ENCODE measurements around the gene ATP8B4. TPM values are rescaled to one million over a fixed set of nuclear protein-coding genes. Genes with fewer than 3 reads are reported as not detected.

Gene ATP8B4
- total and polyA plus RNA-seq, 12 donors = 0.39 to 5.3 (median 1.6) TPM

- Histone ChIP-seq H3K27me3 (peaks cover 0 to 17% (median 0%) of the 10 kb centered on the region in 7 donors), H3K4me1 (peaks cover 0 to 47% (median 5%) of the 10 kb centered on the region in 9 donors), H3K27ac (peak overlapping the region in 5 of 10 donors; percentile 31 to 88 (median 38)), H3K9me3 (peaks cover 0 to 5% (median 0%) of the 10 kb centered on the region in 11 donors), H3K36me3 (no peaks in the 10 kb centered on the region), H3K4me3 (peak overlapping the region in 5 of 10 donors; percentile 7 to 41 (median 26))
- intact Hi-C loops (cut with DNase I) = loop anchor here in 1 of 10 donors (10.0 kb wide), 1 partner anchor 1808 kb away; no protein-coding TSS in a partner anchor
- no peak for DNase-seq
- 90 to 96% methylated on average over 2 of the region's 2 CpGs for WGBS, 2 donors
- peak in 7 of 8 donors; percentile 39 to 58 (median 51) for ATAC-seq
- TF ChIP-seq CTCF (IDR thresholded peaks at IDR 0.05) = no peak
Measured at GRCh38 chr15:50113187-50113505, 5.9 kb downstream of the ATP8B4 start.

DNA sequence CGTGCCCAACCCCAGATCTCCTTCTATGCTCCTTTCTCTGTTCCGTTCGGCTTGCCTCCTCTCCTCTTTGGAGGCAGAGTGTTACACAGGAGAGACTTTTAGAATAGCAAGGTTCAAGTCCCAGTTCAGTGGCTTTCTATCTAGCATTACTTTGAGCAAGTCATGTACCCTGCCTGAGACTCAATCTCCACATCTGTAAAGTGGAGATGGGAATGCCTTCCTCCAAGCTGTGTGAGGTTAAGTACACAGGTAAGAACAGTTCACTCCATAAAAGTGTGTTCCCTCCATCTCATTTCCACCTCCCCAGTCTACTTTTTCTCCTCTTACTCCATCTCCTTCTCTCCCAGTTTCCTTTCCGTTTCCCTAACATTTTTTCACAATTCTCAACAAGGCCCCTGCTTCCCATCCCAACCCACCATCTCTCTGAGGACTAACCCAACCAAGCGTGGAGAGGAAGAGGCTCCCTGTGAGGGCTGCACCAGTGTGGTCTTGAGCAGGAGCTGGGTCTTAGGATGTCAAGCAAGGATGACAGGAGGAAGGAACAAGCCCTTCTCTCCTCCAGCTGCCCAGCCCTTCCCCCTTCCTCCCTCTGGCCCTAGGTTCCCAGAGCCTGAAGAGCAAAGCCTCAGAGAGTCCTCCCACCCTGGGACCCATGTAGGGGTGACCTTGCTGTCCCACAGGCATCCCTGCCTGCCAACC is 6.4 kb downstream of the ATP8B4 start:
- H3K27me3 ChIP-seq = peaks cover 0 to 17% (median 0%) of the 10 kb centered on the region in 7 donors
- intact Hi-C loops (cut with DNase I) = loop anchor here in 1 of 10 donors (10.0 kb wide), 1 partner anchor 1808 kb away; no protein-coding TSS in a partner anchor
- H3K9me3 ChIP-seq = peaks cover 0 to 3% (median 0%) of the 10 kb centered on the region in 11 donors
- no peaks in the 10 kb centered on the region for H3K36me3 ChIP-seq
- DNase-seq (no peak), ATAC-seq (peak in 6 of 8 donors; percentile 7 to 53 (median 20))
- no peak for TF ChIP-seq CTCF (IDR thresholded peaks at IDR 0.05)
- peak overlapping the region in 5 of 10 donors; percentile 31 to 88 (median 38) for H3K27ac ChIP-seq
- peaks cover 0 to 51% (median 5%) of the 10 kb centered on the region in 9 donors for H3K4me1 ChIP-seq
- H3K4me3 ChIP-seq = peak overlapping the region in 6 of 10 donors; percentile 6 to 41 (median 22)
- 68 to 77% methylated on average over 5 of the region's 5 CpGs for WGBS, 2 donors

DNA sequence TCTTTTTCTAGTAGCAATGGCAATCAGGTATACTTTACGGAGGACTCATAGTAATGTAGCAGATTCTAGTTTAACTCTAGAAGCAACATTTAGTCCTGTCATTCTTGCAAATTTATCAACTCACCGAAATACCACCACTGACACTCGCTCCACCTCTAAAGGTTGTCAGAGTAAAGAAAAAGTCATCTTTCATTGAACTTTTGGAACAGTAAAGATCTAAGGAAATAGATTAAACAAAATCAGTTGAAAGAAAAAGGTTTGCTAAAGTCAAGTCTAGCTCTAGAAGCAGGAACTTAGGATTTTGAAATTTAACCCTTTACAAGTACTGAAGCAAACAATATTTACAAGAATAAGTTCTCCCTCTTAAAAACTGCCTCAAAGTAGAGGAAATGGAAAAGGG is 8.7 kb downstream of the ATP8B4 start:
- peaks cover 0 to 5% (median 0%) of the 10 kb centered on the region in 9 donors for H3K36me3 ChIP-seq
- intact Hi-C loops (cut with DNase I) = loop anchor here in 1 of 10 donors (10.0 kb wide), 1 partner anchor 1805 kb away; no protein-coding TSS in a partner anchor
- no peak for DNase-seq
- H3K27ac ChIP-seq = peak overlapping the region in 3 of 10 donors; percentile 23 to 88 (median 30)
- no peaks in the 10 kb centered on the region for H3K9me3 ChIP-seq
- no peak for TF ChIP-seq CTCF (IDR thresholded peaks at IDR 0.05)
- ATAC-seq = no peak
- peaks cover 0 to 17% (median 0%) of the 10 kb centered on the region in 7 donors for H3K27me3 ChIP-seq
- WGBS, 2 donors = 78 to 85% methylated on average over 3 of the region's 3 CpGs
- H3K4me1 ChIP-seq = peaks cover 0 to 60% (median 5%) of the 10 kb centered on the region in 9 donors
- peak overlapping the region in 1 of 10 donors; percentile 29 for H3K4me3 ChIP-seq

DNA sequence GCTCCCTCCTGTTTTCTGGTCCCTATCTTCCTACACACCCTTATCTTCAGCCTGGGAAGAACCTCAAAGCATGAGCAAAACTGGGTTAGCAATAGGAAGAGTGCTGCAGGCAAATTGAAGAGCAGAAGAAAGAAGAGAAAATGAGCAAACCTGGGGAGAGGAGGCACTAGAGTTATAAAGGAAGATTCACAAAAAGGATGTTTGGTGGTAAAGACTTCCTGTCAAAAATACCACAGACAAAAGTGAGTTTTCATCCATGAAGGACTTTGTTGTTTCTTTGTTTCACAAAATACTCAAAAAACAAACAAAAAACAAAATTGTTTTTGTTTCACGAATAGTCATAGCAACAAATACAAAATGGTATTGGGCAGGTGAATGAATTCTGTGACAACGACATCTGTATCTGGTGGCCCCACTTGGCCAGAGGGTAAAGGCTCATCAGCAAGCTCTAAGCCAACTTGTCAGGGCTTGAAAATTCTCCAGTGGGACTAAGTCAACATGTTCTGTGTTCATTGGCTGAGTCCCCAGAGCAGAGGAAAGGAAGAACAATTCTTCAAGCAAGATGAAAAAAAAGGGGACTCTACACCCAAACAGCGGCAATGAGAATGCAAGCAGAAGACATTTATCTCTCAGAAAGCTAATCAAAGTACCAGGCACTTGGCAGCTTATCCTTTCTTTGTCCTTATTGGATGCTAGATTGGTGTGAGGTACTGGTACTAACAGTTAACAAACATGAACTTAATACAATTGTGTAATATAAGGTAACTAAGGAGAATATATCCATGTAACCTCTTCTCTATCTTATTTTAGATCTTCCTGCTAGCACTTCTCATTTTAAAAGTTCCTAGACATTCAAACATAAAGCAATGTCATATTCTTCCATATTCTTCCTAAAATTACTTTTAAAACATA is 9.7 kb downstream of the ATP8B4 start:
- peaks cover 0 to 5% (median 0%) of the 10 kb centered on the region in 9 donors for H3K36me3 ChIP-seq
- H3K27ac ChIP-seq = peak overlapping the region in 8 of 10 donors; percentile 5 to 88 (median 27)
- intact Hi-C loops (cut with DNase I) = no loop called here
- WGBS, 2 donors = 35 to 66% methylated on average over 3 of the region's 3 CpGs
- DNase-seq (peak in 1 of 2 donors; percentile 20), ATAC-seq (peak in 5 of 8 donors; percentile 30 to 48 (median 40))
- peaks cover 0 to 11% (median 0%) of the 10 kb centered on the region in 7 donors for H3K27me3 ChIP-seq
- H3K4me1 ChIP-seq = peaks cover 0 to 52% (median 5%) of the 10 kb centered on the region in 9 donors
- peak overlapping the region in 1 of 10 donors; percentile 29 for H3K4me3 ChIP-seq
- TF ChIP-seq CTCF (IDR thresholded peaks at IDR 0.05) = no peak
- H3K9me3 ChIP-seq = no peaks in the 10 kb centered on the region
